ENCODE results near the gene EXOC2. TPM values are rescaled to one million over a fixed set of nuclear protein-coding genes. Genes with fewer than 3 reads are reported as not detected.
"Not testable (repeated sequence)": the region's sequence is repeated elsewhere in the genome, so short reads cannot be mapped to it uniquely, and the experiment has no call there.

EXOC2 gene
- total RNA-seq, 1 experiment from 2014 or later = 10.1 TPM

GRCh38 chr6:583116-583515, 109.8 kb downstream of the EXOC2 start:
- no peak for DNase-seq (ENCODE audit: low spot score)

DNA sequence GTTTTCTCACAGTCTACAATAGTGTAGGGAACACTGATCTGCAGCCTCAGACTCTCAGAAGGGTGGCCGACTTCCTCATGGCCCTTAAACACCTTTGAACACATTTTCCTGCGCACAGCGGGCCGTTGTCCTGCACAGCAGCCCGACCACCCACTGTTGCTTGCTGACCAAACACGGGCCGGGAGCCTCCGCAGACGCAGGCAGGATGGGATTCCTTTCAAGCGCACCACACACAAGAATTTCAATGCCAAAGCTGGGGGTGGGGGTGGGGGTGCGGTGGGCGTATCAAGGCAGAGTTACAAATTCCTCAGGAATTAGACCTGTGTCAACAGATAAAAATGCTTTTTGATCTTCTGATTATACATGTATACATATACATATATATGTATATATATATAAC, 110.6 kb downstream of the EXOC2 start:
- DNase-seq (ENCODE audit: low spot score) = no peak

DNA sequence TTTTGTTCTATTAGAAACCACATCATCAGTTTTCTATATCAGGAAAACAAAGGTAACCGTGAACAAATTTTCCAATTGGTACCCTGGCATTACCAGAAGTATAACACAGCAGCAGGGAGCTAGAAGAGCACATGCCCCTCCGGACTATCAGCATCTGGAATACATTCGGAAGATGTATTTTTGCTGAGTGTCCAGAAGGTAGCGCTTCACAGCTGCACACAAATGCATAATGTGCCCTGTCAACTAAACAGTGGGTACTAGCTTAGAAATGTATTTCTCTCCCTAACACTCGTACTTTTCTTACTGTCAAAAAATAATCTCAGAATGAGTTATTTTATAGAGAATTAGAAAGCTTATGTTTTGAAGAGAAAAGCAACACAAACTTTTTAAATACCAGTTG, 113.6 kb downstream of the EXOC2 start:
- peak; percentile 17 for DNase-seq (ENCODE audit: low spot score)

DNA sequence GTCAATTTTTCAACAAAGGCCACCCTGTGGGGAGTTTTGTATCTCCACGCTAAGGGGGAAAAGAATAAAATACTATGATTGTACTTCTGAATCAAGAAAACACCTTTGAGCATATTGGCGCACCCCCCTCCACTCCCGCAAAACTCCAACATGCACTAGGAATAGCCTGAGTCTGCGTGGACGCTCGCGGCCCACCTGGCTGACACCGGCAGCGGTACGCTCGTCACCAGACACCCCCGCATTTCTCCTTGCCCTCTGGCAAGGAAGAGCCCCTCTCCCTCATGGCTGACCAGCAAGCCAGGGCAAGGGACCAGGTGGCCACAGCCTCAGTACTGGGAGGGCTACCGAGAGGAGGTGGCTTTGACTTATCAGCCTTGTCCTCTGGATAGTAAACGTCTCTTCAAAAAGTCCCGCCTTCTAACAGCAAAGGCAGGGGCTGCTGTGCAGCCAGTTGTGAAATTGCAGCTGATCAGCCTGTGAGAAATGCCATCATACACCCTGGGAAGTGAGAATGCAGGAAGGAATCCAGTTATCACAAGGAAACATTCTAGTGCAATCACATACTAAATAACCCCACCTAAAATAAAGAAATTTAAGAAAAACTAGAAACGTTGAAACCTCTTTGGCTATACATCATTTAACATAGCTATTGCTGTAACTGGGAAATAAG, 120.2 kb downstream of the EXOC2 start:
- DNase-seq (ENCODE audit: low spot score) = no peak

DNA sequence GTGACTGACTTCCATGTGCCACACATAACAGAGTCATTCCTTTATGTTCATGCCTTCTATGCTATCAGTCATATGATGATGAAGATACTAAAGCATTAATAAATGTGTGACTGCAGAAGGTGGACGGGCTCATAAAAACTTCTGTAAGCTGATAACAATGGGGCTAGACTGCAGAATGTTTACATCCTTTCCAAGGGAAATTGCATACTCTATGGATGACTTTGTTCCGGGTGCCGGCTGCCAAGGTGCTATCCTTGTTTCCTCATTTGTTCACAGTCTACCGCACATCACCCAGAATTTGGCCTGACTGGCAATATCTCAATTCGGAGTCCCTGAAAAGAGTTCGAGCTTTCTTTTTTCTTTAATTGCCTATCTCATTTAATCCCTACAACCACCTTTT, 121.0 kb downstream of the EXOC2 start:
- DNase-seq (ENCODE audit: low spot score) = no peak

GRCh38 chr6:570825-571224, 122.1 kb downstream of the EXOC2 start:
- no peak for DNase-seq (ENCODE audit: low spot score)

GRCh38 chr6:568954-569523, 123.9 kb downstream of the EXOC2 start:
- no peak for DNase-seq (ENCODE audit: low spot score)

- DNase-seq (ENCODE audit: low spot score) = no peak
Measured at GRCh38 chr6:568085-568484, 124.9 kb downstream of the EXOC2 start.

GRCh38 chr6:563863-564262, 129.1 kb downstream of the EXOC2 start:
- DNase-seq (ENCODE audit: low spot score) = no peak

DNA sequence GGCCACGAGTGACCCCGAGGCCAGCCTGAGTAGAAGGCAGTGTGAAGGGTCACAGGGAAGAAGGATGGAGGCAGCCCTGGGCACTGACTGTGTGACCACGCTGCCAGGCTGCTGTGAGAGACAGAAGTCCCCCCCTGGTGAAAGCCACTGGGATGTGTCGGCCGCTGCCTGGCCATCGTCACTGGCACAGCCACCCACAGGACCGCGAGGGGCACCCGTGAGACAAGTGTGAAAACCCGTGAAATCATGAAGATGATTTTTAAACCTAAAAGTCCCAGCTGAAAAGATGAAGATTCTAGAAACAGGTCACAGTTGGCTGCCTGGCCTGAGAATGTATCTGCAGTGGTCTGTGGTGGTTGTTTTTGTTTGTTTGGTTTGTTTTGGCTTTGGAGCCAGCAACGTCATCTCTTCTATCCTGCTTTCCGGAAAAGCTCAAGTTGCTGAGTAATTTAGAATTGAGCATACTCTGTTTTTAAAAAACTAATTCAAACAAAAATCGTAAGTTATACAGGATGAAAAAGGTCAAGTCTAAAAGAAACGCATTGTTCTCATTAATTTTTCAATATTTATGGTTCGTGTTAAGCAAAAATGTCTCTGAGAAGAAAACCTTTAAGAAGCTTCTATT, 130.8 kb downstream of the EXOC2 start:
- DNase-seq (ENCODE audit: low spot score) = no peak

DNA sequence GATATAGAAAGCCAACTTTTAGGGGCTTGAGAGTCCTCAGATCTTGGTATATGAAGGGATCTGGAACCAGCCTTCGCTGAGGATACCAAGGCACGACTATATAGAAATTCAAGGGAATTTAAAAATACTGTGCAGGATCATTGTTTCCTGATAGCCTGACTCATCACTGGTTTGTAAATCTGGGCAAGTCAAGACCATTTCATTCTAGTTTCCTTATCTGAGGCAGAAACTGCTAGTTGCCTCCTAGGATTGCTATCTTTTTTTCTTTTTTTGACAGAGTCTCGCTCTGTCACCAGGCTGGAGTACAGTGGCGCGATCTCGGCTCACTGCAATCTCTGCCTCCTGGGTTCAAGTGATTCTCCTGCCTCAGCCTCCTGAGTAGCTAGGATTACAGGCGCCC, 131.6 kb downstream of the EXOC2 start:
- DNase-seq (ENCODE audit: low spot score) = not testable (repeated sequence)

DNA sequence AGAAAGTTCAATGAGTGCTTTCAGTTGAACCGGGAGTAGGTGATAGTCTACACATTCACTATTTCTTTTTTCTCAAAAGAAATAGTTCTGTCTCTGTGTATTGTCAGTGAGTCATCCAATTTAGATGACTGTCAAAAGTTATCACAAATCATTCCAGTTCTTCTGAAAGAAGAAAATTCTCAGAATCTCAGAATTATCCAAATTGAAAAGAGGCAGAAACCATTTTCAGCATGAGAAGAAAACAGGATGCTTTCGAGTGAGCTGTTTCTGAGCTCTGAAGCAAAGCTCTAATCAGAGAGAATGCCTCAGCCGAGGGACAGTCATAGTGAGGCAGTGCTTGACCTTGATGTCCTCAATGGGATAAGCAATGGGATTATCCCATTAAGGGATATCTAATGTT, 134.0 kb downstream of the EXOC2 start:
- no peak for DNase-seq (ENCODE audit: low spot score)

- DNase-seq (ENCODE audit: low spot score) = peak; percentile 16
Measured at GRCh38 chr6:558089-558488, 134.8 kb downstream of the EXOC2 start.

DNA sequence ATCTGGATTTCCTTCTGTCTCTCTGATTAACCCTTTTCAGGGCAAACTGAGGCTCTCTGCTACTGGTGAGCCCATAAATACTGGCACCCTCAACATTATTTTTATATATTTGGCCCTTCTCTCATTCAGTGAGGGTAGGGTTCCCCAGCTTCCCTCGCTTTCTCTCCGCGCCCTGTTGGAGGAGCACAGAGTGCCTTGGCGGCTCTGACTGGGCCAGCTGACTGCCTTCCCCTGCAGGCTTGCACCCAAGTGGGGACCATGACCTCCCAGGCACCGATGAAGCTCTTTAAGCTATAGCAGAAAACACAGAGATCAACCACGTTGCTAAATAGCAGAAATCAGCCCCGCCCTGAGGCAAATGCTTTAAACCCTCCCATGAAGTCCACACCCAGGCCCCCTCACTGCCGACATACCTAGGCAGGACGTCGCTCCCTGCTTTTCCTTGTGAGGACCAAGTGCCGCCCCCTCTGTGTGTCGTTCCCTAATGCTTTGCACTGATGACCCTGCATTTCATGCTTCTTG, 141.0 kb downstream of the EXOC2 start:
- DNase-seq (ENCODE audit: low spot score) = no peak

DNA sequence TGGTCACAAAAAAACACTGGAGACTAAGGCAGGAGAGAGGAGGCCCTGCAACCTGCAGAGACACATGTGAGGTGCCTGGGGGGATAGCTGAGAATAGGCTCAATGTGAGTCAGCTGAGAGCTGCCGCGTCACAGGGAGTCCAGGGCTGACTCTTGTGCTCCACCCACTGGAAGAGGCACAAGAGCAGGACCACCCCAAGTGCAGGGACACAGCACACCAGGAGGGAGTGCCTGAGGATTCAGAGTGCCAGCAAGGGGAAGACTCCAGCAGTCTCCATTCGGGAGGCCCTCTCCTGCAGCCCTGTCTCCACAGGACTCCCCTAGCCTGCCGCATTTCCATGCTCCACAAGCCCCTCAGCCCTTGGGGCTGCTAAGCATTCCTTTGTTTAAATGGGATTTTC, 141.5 kb downstream of the EXOC2 start:
- no peak for DNase-seq (ENCODE audit: low spot score)

GRCh38 chr6:549906-550305, 143.0 kb downstream of the EXOC2 start:
- DNase-seq (ENCODE audit: low spot score) = no peak

DNA sequence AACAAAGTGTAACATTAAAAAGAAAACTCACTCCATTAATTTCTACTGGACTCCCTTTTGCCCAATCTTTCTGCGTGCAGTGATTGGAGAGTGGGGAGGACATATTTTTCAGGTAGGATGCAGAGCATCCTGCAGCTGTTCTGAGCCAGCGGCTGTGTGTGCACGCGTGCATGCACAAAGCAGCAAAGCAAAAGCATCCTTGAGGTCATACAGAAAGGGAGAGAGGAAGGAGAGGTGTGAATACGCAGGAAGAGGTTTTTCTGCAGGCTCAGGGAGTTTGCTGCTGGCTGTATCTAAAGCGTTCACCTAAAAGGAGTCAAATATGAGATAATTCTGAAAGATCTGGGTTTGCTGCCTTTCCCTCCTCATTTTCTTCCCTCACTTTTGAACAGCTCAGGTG, 144.4 kb downstream of the EXOC2 start:
- no peak for DNase-seq (ENCODE audit: low spot score)

GRCh38 chr6:548091-548490, 144.8 kb downstream of the EXOC2 start:
- no peak for DNase-seq (ENCODE audit: low spot score)

- no peak for DNase-seq (ENCODE audit: low spot score)
Measured at GRCh38 chr6:540490-540889, 152.4 kb downstream of the EXOC2 start.

DNA sequence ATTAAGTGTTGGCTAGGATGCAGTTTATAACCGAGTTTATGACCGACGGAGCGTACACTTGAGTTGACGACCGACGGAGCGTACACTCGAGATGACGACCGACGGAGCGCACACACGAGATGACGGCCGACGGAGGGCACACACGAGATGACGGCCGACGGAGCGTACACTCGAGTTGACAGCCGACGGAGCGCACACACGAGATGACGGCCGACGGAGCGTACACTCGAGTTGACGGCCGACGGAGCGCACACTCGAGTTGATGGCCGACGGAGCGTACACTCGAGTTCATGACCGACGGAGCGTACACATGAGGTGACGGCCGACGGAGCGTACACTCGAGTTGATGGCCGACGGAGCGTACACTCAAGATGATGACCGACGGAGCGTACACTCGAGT, 155.8 kb downstream of the EXOC2 start:
- DNase-seq (ENCODE audit: low spot score) = no peak

DNA sequence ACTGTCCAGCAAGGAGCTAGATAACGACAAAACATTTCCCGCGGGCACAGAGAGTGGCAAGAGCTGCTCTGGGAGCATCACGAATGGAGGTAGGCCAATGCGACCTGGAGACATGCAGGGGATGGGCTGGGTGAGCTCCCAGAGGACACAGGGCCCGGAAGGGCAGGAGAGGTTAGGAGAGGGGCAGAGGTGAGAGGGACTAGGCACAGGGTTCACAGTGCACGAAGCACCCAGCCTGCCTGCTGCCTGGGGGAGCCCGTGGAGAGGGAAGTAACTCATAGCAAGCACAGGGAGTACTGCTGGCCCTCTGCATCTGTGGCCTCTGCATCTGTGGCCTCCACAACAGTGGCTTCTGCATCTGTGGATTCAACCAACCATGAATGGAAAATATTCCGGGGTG, 162.5 kb downstream of the EXOC2 start:
- no peak for DNase-seq (ENCODE audit: low spot score)

- DNase-seq (ENCODE audit: low spot score) = no peak
Measured at GRCh38 chr6:528989-529388, 163.9 kb downstream of the EXOC2 start.
